ENCODE measurements around the gene SETD7. TPM values are rescaled to one million over a fixed set of nuclear protein-coding genes. Genes with fewer than 3 reads are reported as not detected.

The SETD7 gene
- total RNA-seq, 4 donors from 2014 or later: 19.7 to 31.3 (median 24.8) TPM

GRCh38 chr4:139488442-139488841, 67.6 kb downstream of the SETD7 start:
- intact Hi-C loops (cut with DNase I; ENCODE audit: low total_unique reads): no loop called here
- in situ Hi-C loops (cut with MboI; ENCODE audit: low pct_ligation_motif_present in 1 of 4, low pct_unique_long_range_greater_than_20kb in 1 of 4, low sequenced_read_pairs in 3 of 4): no loop called here
- H3K9me3 ChIP-seq: no peaks in the 10 kb centered on the region
- 80 to 90% methylated on average over 3 of the region's 3 CpGs for WGBS, 2 donors (ENCODE audit: low coverage in 1 of 2)
- H3K36me3 ChIP-seq: no peaks in the 10 kb centered on the region
- DNase-seq: no peak
- no peak overlapping the region for H3K4me3 ChIP-seq
- no peak overlapping the region for H3K27ac ChIP-seq
- H3K4me1 ChIP-seq: no peaks in the 10 kb centered on the region
- TF ChIP-seq POLR2A (IDR thresholded peaks at IDR 0.05): no peak
- no peak for TF ChIP-seq CTCF (IDR thresholded peaks at IDR 0.05)
- no peaks in the 10 kb centered on the region for H3K27me3 ChIP-seq

GRCh38 chr4:139484783-139485311, 71.2 kb downstream of the SETD7 start:
- in situ Hi-C loops (cut with MboI; ENCODE audit: low pct_ligation_motif_present in 1 of 4, low pct_unique_long_range_greater_than_20kb in 1 of 4, low sequenced_read_pairs in 3 of 4) (no loop called here), intact Hi-C loops (cut with DNase I; ENCODE audit: low total_unique reads) (no loop called here)

GRCh38 chr4:139483000-139483399, 73.0 kb downstream of the SETD7 start:
- TF ChIP-seq EP300 (IDR thresholded peaks at IDR 0.05; ENCODE audit: low read depth) (no peak), POLR2A (IDR thresholded peaks at IDR 0.05) (no peak), CTCF (IDR thresholded peaks at IDR 0.05) (no peak), POLR2AphosphoS5 (IDR thresholded peaks at IDR 0.05) (no peak)
- in situ Hi-C loops (cut with MboI; ENCODE audit: low pct_ligation_motif_present in 1 of 4, low pct_unique_long_range_greater_than_20kb in 1 of 4, low sequenced_read_pairs in 3 of 4): no loop called here
- Histone ChIP-seq H3K9me3 (no peaks in the 10 kb centered on the region), H3K27ac (no peak overlapping the region), H3K36me3 (no peaks in the 10 kb centered on the region), H3K4me3 (no peak overlapping the region), H3K27me3 (no peaks in the 10 kb centered on the region), H3K4me1 (no peaks in the 10 kb centered on the region)
- intact Hi-C loops (cut with DNase I; ENCODE audit: low total_unique reads): no loop called here
- DNase-seq: no peak
- WGBS, 2 donors (ENCODE audit: low coverage in 1 of 2): 92 to 96% methylated on average over 3 of the region's 3 CpGs

More at GRCh38 chr4:139484783-139485311, 71.2 kb downstream of the SETD7 start:
- no peak overlapping the region for H3K4me3 ChIP-seq
- H3K4me1 ChIP-seq: no peaks in the 10 kb centered on the region
- H3K27ac ChIP-seq: no peak overlapping the region
- WGBS, 2 donors (ENCODE audit: low coverage in 1 of 2): 75 to 76% methylated on average over 4 to 11 of the region's 11 CpGs
- DNase-seq: no peak
- no peaks in the 10 kb centered on the region for H3K27me3 ChIP-seq
- no peak for TF ChIP-seq POLR2A (IDR thresholded peaks at IDR 0.05)
- H3K9me3 ChIP-seq: no peaks in the 10 kb centered on the region
- no peaks in the 10 kb centered on the region for H3K36me3 ChIP-seq

GRCh38 chr4:139481465-139481864, 74.6 kb downstream of the SETD7 start:
- in situ Hi-C loops (cut with MboI; ENCODE audit: low pct_ligation_motif_present in 1 of 4, low pct_unique_long_range_greater_than_20kb in 1 of 4, low sequenced_read_pairs in 3 of 4): no loop called here

GRCh38 chr4:139476363-139476762, 79.7 kb downstream of the SETD7 start:
- Histone ChIP-seq H3K4me1 (no peaks in the 10 kb centered on the region), H3K36me3 (peaks cover 0 to 13% (median 6%) of the 10 kb centered on the region in 4 donors), H3K9me3 (no peaks in the 10 kb centered on the region), H3K27me3 (no peaks in the 10 kb centered on the region), H3K27ac (no peak overlapping the region), H3K4me3 (no peak overlapping the region)
- DNase-seq: no peak
- intact Hi-C loops (cut with DNase I; ENCODE audit: low total_unique reads) (no loop called here), in situ Hi-C loops (cut with MboI; ENCODE audit: low pct_ligation_motif_present in 1 of 4, low pct_unique_long_range_greater_than_20kb in 1 of 4, low sequenced_read_pairs in 3 of 4) (no loop called here)
- TF ChIP-seq CTCF (IDR thresholded peaks at IDR 0.05) (no peak), POLR2AphosphoS5 (IDR thresholded peaks at IDR 0.05) (no peak), POLR2A (IDR thresholded peaks at IDR 0.05) (no peak), EP300 (IDR thresholded peaks at IDR 0.05; ENCODE audit: low read depth) (no peak)
- WGBS, 2 donors (ENCODE audit: low coverage in 1 of 2): 97 to 98% methylated on average over 4 of the region's 4 CpGs

More at GRCh38 chr4:139481465-139481864, 74.6 kb downstream of the SETD7 start:
- H3K27me3 ChIP-seq: no peaks in the 10 kb centered on the region
- no peaks in the 10 kb centered on the region for H3K4me1 ChIP-seq
- WGBS, 2 donors (ENCODE audit: low coverage in 1 of 2): 0 to 35% methylated on average over 1 of the region's 1 CpG
- TF ChIP-seq POLR2AphosphoS5 (IDR thresholded peaks at IDR 0.05) (no peak), POLR2A (IDR thresholded peaks at IDR 0.05) (no peak)
- no peak overlapping the region for H3K27ac ChIP-seq
- no peak for DNase-seq
- no peak overlapping the region for H3K4me3 ChIP-seq
- H3K9me3 ChIP-seq: no peaks in the 10 kb centered on the region
- H3K36me3 ChIP-seq: no peaks in the 10 kb centered on the region
- intact Hi-C loops (cut with DNase I; ENCODE audit: low total_unique reads): no loop called here
